Neutrophil (primary cell): ENCODE data around the gene ELN.

ENCODE experiments used
- H3K27ac ChIP-seq: fragments of 200-600 bp; sonication (generic); 2 replicates; pipeline ENCODE4 v1.5.1; 2016; ENCODE audit warnings: mild to moderate bottlenecking, moderate library complexity
- H3K27me3 ChIP-seq: fragments of 200-600 bp; sonication (generic); 2 replicates; pipeline ENCODE4 v1.6.0; 2016; ENCODE audit warnings: mild to moderate bottlenecking
- H3K36me3 ChIP-seq: fragments of 200-600 bp; sonication (generic); 2 replicates; pipeline ENCODE4 v1.5.1; 2017
- H3K4me1 ChIP-seq, 2 experiments: fragments of 200-600 bp in 1 of 2; sonication (generic) in 1 of 2; 1 replicate in 1 of 2; 2 replicates in 1 of 2; pipeline versions ENCODE4 v1.5.1 to v1.6.1; 2013 to 2016; ENCODE audit warnings: low read depth in 1 of 2, low read length in 1 of 2, mild to moderate bottlenecking in 1 of 2, moderate library complexity in 1 of 2; ENCODE audit not compliant: control insufficient read depth in 1 of 2, insufficient read depth in 1 of 2
- H3K4me3 ChIP-seq, 2 experiments: fragments of 200-600 bp in 1 of 2; sonication (generic) in 1 of 2; 1 replicate in 1 of 2; 2 replicates in 1 of 2; pipeline ENCODE4 v1.5.1; 2013 to 2016; ENCODE audit warnings: low read depth in 1 of 2, low read length in 1 of 2, mild to moderate bottlenecking in 1 of 2, moderate library complexity in 1 of 2
- H3K9me3 ChIP-seq: fragments of 200-600 bp; sonication (generic); 2 replicates; pipeline ENCODE4 v1.5.1; 2016
- TF ChIP-seq, protein P1 (sequence below): fragments of 200-600 bp; sonication (generic); IDR thresholded peaks from 2 replicates; pipeline ENCODE4 v1.5.1; 2016; ENCODE audit warnings: antibody characterized with exemption

Gene ELN

DNA sequence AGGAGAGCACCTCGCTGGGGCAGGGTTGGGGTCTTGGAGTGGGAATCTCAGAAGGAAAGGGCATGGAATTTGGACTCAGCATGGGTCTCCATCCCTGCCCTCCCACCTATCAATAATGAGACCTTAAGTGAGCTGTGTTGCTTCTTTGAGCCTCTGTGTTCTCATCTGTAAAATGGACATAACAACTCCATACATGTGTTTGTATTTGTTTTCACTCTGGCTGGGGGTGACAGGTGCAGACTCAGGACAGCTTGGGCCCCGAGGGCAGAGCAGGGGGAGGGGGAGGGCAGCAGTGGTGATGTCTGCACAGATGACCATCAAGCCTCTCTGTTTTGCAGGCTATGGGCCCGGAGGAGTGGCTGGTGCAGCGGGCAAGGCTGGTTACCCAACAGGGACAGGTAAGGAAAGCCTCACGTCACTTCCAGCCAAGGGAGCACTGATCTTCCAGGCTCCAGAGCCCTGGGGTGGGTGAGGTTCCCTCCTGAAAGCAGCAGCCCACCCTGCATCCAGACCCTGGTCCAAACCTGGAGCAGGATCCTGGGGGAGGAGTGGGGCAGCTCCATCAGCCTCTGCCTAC lies 19.9 kb downstream of the ELN start:
- TF ChIP-seq, protein P1, sequence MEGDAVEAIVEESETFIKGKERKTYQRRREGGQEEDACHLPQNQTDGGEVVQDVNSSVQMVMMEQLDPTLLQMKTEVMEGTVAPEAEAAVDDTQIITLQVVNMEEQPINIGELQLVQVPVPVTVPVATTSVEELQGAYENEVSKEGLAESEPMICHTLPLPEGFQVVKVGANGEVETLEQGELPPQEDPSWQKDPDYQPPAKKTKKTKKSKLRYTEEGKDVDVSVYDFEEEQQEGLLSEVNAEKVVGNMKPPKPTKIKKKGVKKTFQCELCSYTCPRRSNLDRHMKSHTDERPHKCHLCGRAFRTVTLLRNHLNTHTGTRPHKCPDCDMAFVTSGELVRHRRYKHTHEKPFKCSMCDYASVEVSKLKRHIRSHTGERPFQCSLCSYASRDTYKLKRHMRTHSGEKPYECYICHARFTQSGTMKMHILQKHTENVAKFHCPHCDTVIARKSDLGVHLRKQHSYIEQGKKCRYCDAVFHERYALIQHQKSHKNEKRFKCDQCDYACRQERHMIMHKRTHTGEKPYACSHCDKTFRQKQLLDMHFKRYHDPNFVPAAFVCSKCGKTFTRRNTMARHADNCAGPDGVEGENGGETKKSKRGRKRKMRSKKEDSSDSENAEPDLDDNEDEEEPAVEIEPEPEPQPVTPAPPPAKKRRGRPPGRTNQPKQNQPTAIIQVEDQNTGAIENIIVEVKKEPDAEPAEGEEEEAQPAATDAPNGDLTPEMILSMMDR: no peak
- no peaks in the 10 kb centered on the region for H3K36me3 ChIP-seq
- no peak overlapping the region for H3K4me3 ChIP-seq
- no peaks in the 10 kb centered on the region for H3K27me3 ChIP-seq
- H3K9me3 ChIP-seq: no peaks in the 10 kb centered on the region
- no peak overlapping the region for H3K27ac ChIP-seq
- H3K4me1 ChIP-seq: no peaks in the 10 kb centered on the region

DNA sequence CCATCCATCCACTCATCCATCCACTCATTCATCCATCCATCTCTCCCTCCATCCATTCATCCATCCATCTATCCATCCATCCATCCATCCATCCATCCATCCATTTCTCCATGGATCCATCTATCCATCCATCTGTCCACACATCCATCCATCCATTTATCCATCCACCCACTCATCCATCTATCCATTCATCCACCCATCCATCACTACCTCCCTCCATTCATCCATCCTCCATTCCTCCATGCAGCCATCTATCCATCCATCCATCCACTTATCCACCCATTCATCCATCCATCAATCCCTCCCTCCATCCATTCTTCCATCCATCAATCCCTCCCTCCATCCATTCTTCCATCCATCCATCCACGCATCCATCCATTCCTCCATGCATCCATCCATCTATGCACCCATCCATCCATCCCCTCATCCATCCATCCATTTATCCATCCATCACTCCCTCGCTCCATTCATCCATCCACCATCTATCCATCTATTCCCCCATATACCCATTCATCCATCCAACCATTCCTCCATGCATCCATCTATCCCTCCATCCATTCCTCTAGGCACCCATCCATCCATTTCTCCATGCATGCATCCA lies 21.1 kb downstream of the ELN start:
- H3K4me3 ChIP-seq: no peak overlapping the region
- no peak overlapping the region for H3K27ac ChIP-seq
- H3K36me3 ChIP-seq: no peaks in the 10 kb centered on the region
- H3K27me3 ChIP-seq: no peaks in the 10 kb centered on the region
- TF ChIP-seq, protein P1: no peak
- H3K9me3 ChIP-seq: no peaks in the 10 kb centered on the region
- no peaks in the 10 kb centered on the region for H3K4me1 ChIP-seq

DNA sequence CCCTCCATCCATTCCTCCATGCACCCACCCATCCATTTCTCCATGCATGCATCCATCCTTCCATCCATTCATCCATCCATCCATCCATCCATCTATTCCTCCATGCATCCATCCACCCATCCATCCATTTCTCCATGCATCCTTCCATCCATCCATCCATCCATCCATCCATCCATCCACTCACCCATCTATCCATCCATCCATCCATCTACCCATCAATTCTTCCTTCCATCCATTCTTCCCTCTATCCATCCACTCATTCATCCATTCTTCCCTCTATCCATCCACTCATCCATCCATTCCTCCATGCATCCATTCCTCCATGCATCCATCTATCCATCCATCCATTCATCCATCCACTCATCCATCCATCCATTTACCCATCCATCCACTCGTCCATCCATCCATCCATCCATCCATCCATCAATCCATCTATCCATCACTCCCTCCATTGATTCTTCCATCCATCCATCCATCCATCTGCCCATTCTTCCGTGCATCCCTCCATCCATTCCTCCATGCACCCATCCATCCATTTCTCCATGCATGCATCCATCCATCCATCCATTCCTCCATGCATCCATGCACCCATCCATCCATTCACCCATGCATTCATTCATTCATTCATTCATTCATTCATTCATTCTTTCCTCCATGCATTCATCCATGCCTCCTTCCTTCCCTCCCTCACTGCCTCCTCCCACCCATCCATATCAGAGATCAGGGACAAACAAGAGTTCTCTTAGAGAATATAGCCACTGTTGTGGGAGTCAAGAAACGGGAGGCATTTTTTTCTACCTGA lies 22.2 kb downstream of the ELN start:
- Histone ChIP-seq H3K4me1 (no peaks in the 10 kb centered on the region), H3K27ac (no peak overlapping the region), H3K36me3 (no peaks in the 10 kb centered on the region), H3K27me3 (no peaks in the 10 kb centered on the region), H3K9me3 (no peaks in the 10 kb centered on the region), H3K4me3 (no peak overlapping the region)
- TF ChIP-seq, protein P1: no peak

DNA sequence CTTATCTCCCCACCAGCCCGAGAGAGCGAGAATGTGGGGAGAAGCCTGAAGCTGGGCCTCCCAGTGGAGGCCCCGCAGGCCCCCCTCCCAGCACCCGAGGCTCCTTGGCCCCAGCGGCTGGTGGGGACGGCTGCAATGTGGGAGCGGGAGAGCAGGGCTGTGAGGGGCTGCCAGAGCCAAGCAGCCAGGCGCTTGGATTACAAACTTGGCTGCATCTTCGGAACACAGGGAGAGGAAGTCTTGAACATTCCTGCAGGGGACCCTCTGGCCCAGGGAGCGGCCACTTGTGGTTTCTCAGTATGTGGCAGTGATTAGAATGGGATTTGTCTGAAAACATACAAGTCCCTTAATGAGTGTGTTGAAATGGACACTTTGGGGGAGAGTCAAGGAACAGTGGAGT lies 23.2 kb downstream of the ELN start:
- no peaks in the 10 kb centered on the region for H3K27me3 ChIP-seq
- H3K36me3 ChIP-seq: no peaks in the 10 kb centered on the region
- no peak overlapping the region for H3K27ac ChIP-seq
- TF ChIP-seq, protein P1: no peak
- no peak overlapping the region for H3K4me3 ChIP-seq
- H3K9me3 ChIP-seq: no peaks in the 10 kb centered on the region
- H3K4me1 ChIP-seq: no peaks in the 10 kb centered on the region

DNA sequence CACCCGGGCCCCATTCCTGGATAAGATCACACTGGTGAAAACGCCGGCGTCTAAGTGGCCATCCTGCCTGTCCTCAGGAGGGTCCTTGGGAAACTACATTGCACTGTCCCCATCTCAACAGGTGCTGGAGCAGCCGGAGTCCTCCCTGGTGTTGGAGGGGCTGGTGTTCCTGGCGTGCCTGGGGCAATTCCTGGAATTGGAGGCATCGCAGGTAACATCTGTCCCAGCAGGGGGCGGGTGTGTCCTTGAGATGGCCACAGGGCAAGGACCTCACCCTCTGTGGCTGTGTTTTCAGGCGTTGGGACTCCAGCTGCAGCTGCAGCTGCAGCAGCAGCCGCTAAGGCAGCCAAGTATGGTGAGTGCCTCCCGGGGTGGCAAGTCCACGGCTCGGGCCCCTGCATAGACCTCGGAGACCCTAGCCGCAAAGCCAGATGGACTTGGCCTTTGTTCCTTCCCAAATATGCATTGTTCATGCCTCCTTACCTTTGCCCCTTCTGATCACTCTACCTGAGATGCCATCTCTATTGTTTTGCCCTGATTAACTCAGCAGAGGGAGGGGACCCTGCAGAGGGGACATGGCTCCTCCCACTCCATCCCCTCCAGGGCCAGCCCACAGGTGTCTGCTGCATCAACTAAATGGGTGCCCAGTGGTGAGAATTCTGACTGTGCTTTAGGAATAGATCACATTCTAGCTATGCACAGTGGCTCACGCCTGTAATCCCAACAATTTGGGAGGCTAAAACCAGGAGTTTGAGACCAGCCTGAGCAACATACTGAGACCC lies 23.8 kb downstream of the ELN start:
- TF ChIP-seq, protein P1: no peak
- Histone ChIP-seq H3K4me3 (no peak overlapping the region), H3K4me1 (no peaks in the 10 kb centered on the region), H3K9me3 (no peaks in the 10 kb centered on the region), H3K27me3 (no peaks in the 10 kb centered on the region), H3K36me3 (no peaks in the 10 kb centered on the region), H3K27ac (no peak overlapping the region)
